Jurkat, Clone E6-1 (cell line): Measurements from ENCODE around the gene PTPN6.

Experiments used
- DNase-seq: peaks from one replicate; pipeline ENCODE4 v3.0.0-alpha.2; 2011; ENCODE audit warnings: low read depth, low spot score
- H3K4me3 ChIP-seq: 2 replicates; pipeline ENCODE4 v1.5.1; 2011; ENCODE audit warnings: mild to moderate bottlenecking, low read length, control low read depth, moderate library complexity

Gene PTPN6

DNA sequence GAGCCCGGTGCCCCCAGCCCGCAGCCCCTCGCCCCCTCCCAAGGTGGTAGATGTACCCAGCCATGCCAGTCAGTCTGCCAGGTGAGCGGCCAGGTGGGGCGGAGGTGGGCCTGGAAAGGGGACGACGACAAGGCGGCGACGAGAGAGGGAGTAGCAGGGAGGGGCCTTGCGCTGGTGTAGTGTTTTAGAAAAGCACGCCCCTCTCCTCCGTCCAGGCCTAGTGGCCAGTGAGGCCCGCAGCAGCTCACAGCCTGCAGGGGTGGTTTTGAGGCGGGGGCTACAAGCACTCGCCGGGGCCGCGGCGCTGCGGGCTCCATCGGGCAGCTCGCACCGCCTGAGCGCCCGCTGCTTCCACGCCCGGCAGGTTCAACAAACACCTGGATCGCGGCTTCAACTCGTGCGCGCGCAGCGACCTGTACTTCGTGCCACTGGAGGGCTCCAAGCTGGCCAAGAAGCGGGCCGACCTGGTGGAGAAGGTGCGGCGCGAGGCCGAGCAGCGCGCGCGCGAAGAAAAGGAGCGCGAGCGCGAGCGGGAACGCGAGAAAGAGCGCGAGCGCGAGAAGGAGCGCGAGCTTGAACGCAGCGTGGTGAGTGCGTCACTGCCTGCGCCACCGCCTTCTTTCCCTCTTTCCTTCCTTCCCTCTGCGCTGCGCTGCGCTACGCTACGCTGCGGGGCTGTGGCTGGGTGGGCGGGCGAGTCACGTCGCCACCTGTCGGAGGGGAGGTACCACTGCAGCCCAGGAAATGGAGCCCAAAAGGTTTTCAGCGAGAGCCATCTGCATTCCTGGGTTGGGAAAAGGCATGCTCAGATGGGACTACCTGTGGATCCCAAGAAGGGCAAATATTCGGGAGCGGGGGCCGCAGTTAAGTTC is 13.4 kb upstream of the PTPN6 start:
- peak; percentile 95 for DNase-seq

GRCh38 chr12:6938353-6939190 is 12.6 kb upstream of the PTPN6 start:
- peak overlapping the region; percentile 88 for H3K4me3 ChIP-seq

More for the DNA sequence above, 13.4 kb upstream of the PTPN6 start:
- H3K4me3 ChIP-seq, result peak overlapping the region; percentile 88

GRCh38 chr12:6939191-6939540 is 12.0 kb upstream of the PTPN6 start:
- DNase-seq, result no peak
- no peak overlapping the region for H3K4me3 ChIP-seq

More at GRCh38 chr12:6938353-6939190, 12.6 kb upstream of the PTPN6 start:
- no peak for DNase-seq

- H3K4me3 ChIP-seq, result no peak overlapping the region
- DNase-seq, result no peak
Measured at GRCh38 chr12:6941267-6941666, 9.9 kb upstream of the PTPN6 start.

- H3K4me3 ChIP-seq, result no peak overlapping the region
- DNase-seq, result no peak
Measured at GRCh38 chr12:6941782-6942181, 9.4 kb upstream of the PTPN6 start.

DNA sequence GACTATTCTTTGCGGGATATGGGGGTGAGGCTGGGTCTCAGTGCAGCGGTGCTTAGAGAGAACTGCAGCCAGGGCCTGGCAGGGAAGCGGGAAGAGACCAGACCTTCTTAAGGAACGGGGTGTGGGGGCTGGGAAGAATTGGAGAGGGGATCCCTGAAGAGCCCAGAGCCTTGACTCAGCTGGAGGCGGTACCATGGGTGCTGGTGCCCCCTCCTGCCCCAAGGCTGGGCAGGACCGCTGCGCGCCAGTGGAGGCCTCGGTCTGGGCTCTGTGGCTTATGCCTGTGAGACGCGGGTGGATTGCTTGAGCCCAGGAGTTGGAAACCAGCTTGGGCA is 8.9 kb upstream of the PTPN6 start:
- DNase-seq, result no peak
- H3K4me3 ChIP-seq, result no peak overlapping the region

GRCh38 chr12:6943389-6943721 is 7.8 kb upstream of the PTPN6 start:
- H3K4me3 ChIP-seq, result peak overlapping the region; percentile 72
- peak; percentile 93 for DNase-seq

DNA sequence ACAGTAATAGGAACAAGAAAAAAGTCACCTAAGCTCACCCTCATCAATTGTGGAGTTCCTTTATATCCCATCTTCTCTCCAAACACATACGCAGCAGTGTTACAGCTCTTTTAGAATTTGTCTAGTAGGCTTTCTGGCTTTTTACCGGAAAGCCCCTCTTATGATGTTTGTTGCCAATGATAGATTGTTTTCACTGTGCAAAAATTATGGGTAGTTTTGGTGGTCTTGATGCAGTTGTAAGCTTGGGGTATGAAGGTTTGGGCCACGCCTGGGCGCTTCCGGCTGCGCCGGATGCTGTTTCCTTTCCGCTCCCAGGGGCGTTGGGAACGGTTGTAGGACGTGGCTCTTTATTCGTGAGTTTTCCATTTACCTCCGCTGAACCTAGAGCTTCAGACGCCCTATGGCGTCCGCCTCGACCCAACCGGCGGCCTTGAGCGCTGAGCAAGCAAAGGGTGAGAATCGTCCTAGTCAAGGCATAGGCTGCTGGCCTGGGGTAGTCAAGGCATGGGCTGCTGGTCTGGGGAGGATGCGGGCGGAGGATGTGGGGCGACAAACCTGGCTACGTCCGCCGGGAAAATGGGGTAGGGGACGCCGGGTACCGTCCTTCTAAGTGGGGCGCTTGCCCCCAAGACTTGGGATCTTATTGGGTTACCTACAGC is 7.3 kb upstream of the PTPN6 start, which contains the start of the genes C12orf57 and RNU7-1:
Gene C12orf57 (plus strand): TSS at position 301 of the 659 bp plus-strand sequence. CDS start 100 bp downstream, at position 401.
Gene RNU7-1 (plus strand): TSS at position 95 of the 659 bp plus-strand sequence.
- peak within 1 kb of the TSS; percentile 72 for H3K4me3 ChIP-seq
- DNase-seq, result peak; percentile 98

GRCh38 chr12:6944381-6945186 is 6.6 kb upstream of the PTPN6 start:
- DNase-seq, result peak; percentile 90
- H3K4me3 ChIP-seq, result peak overlapping the region; percentile 72

GRCh38 chr12:6945613-6946012 is 5.5 kb upstream of the PTPN6 start:
- no peak for DNase-seq
- no peak overlapping the region; the same call in 1 of the 2 replicates for H3K4me3 ChIP-seq

DNA sequence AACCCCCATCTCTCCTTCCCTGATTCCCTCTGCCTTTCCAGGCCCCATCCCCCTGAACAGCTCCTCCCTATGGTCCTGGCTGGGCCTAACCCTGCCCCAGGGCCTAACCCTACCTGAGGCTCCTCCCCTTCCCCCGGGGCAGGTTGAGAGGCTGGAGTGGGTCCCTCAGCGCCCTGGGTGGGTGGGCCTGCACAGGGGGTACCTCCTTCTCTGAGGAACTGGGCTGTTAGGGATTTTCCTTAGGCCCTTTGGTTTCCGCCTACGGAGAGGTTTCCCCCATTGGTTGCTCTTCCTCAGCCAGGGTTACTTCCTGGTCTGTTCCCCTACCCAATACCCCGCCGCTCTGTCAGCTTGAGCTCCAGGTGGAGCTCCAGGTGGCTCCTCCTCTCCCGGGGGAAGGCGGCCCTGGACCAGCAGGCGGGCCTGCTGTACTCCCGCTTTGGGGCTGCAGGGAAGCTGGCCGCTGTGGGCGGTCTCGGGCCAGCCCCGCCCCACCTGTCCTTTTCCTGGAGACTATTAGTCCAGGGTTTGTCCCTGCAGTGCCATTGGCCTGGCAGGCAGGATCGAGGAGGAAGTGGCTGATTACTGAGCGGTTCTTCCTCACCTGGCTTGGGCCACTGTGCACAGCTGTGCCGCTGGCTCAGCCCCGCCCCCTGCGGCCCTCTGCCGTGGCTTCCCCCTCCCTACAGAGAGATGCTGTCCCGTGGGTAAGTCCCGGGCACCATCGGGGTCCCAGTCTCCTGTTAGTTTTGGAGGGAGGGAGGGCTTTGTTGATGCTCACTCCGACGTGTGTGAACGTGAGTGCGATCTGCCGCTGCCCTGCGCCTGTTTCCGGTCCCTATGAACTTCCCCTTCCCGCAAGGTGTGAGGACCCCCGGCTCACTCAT is 4.9 kb upstream of the PTPN6 start:
- H3K4me3 ChIP-seq, result no peak overlapping the region

GRCh38 chr12:6946920-6947374 is 4.2 kb upstream of the PTPN6 start:
- DNase-seq, result no peak
- H3K4me3 ChIP-seq, result no peak overlapping the region

More for the DNA sequence above, 4.9 kb upstream of the PTPN6 start:
- no peak for DNase-seq

GRCh38 chr12:6947615-6948014 is 3.5 kb upstream of the PTPN6 start:
- H3K4me3 ChIP-seq, result no peak overlapping the region
- DNase-seq, result no peak

- DNase-seq, result no peak
- H3K4me3 ChIP-seq, result no peak overlapping the region
Measured at GRCh38 chr12:6948873-6949594, 2.1 kb upstream of the PTPN6 start.

DNA sequence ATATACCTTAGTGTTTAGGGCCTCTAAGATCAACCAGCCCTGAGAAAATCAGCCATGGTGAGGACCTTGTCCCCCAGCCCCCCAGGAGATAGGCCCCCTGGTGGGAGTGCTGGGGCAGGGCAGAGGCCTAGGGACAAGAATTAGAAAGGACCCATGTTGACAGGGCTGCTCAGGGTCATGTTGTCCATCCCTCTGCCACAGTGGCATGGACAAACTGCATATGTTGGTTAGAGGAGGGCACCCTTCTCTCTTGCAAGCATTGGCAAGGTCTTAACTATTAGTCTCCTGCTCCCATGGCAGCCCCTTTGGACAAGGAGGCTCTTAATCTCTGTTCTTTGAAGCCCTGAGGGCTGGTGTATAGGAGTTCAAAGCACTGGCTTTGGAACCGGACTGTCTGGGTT is 755 bp upstream of the PTPN6 start:
- H3K4me3 ChIP-seq, result peak overlapping the region; percentile 89
- DNase-seq, result peak; percentile 64

DNA sequence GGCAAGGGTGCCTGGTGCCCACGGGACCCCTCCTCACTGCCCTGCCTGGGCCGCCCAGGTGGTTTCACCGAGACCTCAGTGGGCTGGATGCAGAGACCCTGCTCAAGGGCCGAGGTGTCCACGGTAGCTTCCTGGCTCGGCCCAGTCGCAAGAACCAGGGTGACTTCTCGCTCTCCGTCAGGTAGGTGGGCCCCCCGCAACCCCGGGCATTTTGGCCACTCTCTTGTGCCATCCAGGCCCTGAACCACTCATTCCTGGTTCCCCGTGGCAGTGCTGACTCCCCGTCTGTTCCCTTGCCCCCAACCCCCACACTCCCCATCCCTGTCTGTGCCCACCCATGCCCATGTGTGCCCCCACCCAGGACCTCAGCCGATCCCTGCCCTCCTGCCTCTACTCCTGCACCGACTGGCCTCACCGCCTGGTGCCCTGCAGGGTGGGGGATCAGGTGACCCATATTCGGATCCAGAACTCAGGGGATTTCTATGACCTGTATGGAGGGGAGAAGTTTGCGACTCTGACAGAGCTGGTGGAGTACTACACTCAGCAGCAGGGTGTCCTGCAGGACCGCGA is 480 bp downstream of the PTPN6 start:
- no peak for DNase-seq
- peak overlapping the region; percentile 89 for H3K4me3 ChIP-seq
